SK-N-SH (cell line): Measurements from ENCODE around the gene ETFA. TPM values are rescaled to one million over a fixed set of nuclear protein-coding genes. Genes with fewer than 3 reads are reported as not detected.

Experiments used
- CTCF ChIA-PET: fragments of 300-600, 350-600 bp; formaldehyde crosslinking; extraction: SDS; loops from one replicate; lab custom pipeline; 2021; lab: Yijun Ruan, JAX
- POLR2A ChIA-PET: fragments of 350-600 bp; sonication (Branson Sonifier 250); formaldehyde crosslinking; extraction: SDS; loops from one replicate; lab custom pipeline; 2020; ENCODE audit warnings: antibody characterized with exemption, inconsistent platforms; lab: Yijun Ruan, JAX
- DNase-seq: peaks from one replicate; pipeline ENCODE4 v3.0.0; 2012
- H2AFZ ChIP-seq: fragments of 200-600 bp; sonication (generic); 2 replicates; pipeline ENCODE4 v1.8.1; 2016; ENCODE audit warnings: antibody characterized with exemption, mild to moderate bottlenecking, low read depth
- H3F3A ChIP-seq: fragments of 200-600 bp; sonication (generic); replicated peaks from 2 replicates; pipeline ENCODE3; 2016; ENCODE audit warnings: antibody characterized with exemption, mild to moderate bottlenecking; ENCODE audit not compliant: insufficient read depth
- H3K27ac ChIP-seq, 2 experiments: fragments of 200-500 bp in 1 of 2; fragments of 200-600 bp in 1 of 2; sonication (Bioruptor generic) in 1 of 2; sonication (generic), shearing (Covaris generic) in 1 of 2; 2 replicates each; pipeline versions ENCODE4 v1.5.1 to v1.6.1; 2014 to 2016; ENCODE audit warnings: low read depth in 2 of 2, inconsistent platforms in 1 of 2, low read length in 1 of 2, mild to moderate bottlenecking in 1 of 2, mixed read lengths in 1 of 2
- H3K27me3 ChIP-seq: fragments of 200-600 bp; sonication (generic), shearing (Covaris generic); 2 replicates; pipeline ENCODE4 v1.6.1; 2016; ENCODE audit warnings: mixed run types; ENCODE audit not compliant: insufficient read depth
- H3K36me3 ChIP-seq, 2 experiments: fragments of 200-500 bp in 1 of 2; fragments of 200-600 bp in 1 of 2; sonication (Bioruptor generic) in 1 of 2; sonication (generic) in 1 of 2; replicated peaks in 1 of 2; 2 replicates each; pipeline versions ENCODE3 to v1.5.1; 2014 to 2016; ENCODE audit warnings: low read length in 1 of 2, mild to moderate bottlenecking in 1 of 2; ENCODE audit not compliant: insufficient read depth in 2 of 2, control insufficient read depth in 1 of 2
- H3K4me1 ChIP-seq, 2 experiments: fragments of 200-500 bp in 1 of 2; fragments of 200-600 bp in 1 of 2; sonication (Bioruptor generic) in 1 of 2; sonication (generic), shearing (Covaris generic) in 1 of 2; 2 replicates each; pipeline versions ENCODE4 v1.5.1 to v1.6.1; 2014 to 2016; ENCODE audit warnings: low read depth in 1 of 2, low read length in 1 of 2, mixed run types in 1 of 2; ENCODE audit not compliant: insufficient read depth in 2 of 2, control insufficient read depth in 1 of 2
- H3K4me2 ChIP-seq: fragments of 200-600 bp; sonication (generic), shearing (Covaris generic); 2 replicates; pipeline ENCODE4 v1.6.1; 2017; ENCODE audit warnings: mixed run types
- H3K4me3 ChIP-seq, 2 experiments: fragments of 200-500 bp in 1 of 2; fragments of 200-600 bp in 1 of 2; sonication (Bioruptor generic) in 1 of 2; sonication (generic), shearing (Covaris generic) in 1 of 2; 2 replicates each; pipeline versions ENCODE4 v1.5.1 to v1.8.1; 2014 to 2016; ENCODE audit warnings: low read depth in 2 of 2, inconsistent platforms in 1 of 2, low read length in 1 of 2, mild to moderate bottlenecking in 1 of 2, mixed read lengths in 1 of 2, moderate library complexity in 1 of 2
- H3K79me2 ChIP-seq: fragments of 200-600 bp; sonication (generic); 2 replicates; pipeline ENCODE4 v1.8.1; 2017; ENCODE audit warnings: mild to moderate bottlenecking; ENCODE audit not compliant: insufficient read depth
- H3K9ac ChIP-seq: fragments of 200-600 bp; sonication (generic); 2 replicates; pipeline ENCODE4 v1.6.1; 2017; ENCODE audit warnings: mixed run types
- H3K9me2 ChIP-seq: fragments of 200-600 bp; sonication (generic); 2 replicates; pipeline ENCODE4 v1.6.1; 2017; ENCODE audit warnings: mixed run types
- H3K9me3 ChIP-seq: fragments of 200-600 bp; sonication (generic); 2 replicates; pipeline ENCODE4 v1.6.1; 2017; ENCODE audit warnings: mixed run types, mild to moderate bottlenecking, moderate library complexity
- H4K20me1 ChIP-seq: fragments of 200-600 bp; sonication (generic); 2 replicates; pipeline ENCODE4 v1.6.1; 2017; ENCODE audit warnings: mild to moderate bottlenecking, mixed run types; ENCODE audit not compliant: insufficient read depth
- CHD2 ChIP-seq: fragments of 150-350 bp; IDR thresholded peaks from 2 replicates; pipeline ENCODE4 v1.6.1; 2018; ENCODE audit warnings: low read length; ENCODE audit not compliant: partially characterized antibody
- GATA2 ChIP-seq: sonication (generic); formaldehyde crosslinking; IDR thresholded peaks from 2 replicates; pipeline ENCODE4 v1.5.0; 2020; ENCODE audit warnings: mild to moderate bottlenecking, missing genetic modification reagents
- NFIC ChIP-seq: IDR thresholded peaks from 2 replicates; pipeline ENCODE4 v1.4.0; 2012; ENCODE audit warnings: borderline replicate concordance
- RCOR1 ChIP-seq: fragments of 150-350 bp; IDR thresholded peaks from 2 replicates; pipeline ENCODE4 v1.6.1; 2017; ENCODE audit warnings: antibody characterized with exemption, low read length
- TAF1 ChIP-seq: IDR thresholded peaks from 2 replicates; pipeline ENCODE4 v1.6.1; 2012; ENCODE audit warnings: low read depth, mild to moderate bottlenecking, low read length, moderate library complexity, borderline replicate concordance
- TEAD4 ChIP-seq: IDR thresholded peaks from 2 replicates; pipeline ENCODE4 v1.4.0; 2012; ENCODE audit warnings: mild to moderate bottlenecking, borderline replicate concordance; ENCODE audit not compliant: insufficient read depth
- YY1 ChIP-seq: IDR thresholded peaks from 2 replicates; pipeline ENCODE4 v1.4.0; 2012; ENCODE audit warnings: low read depth, mild to moderate bottlenecking
- WGBS: methylation state at CpG from one replicate; pipeline ENCODE4 v1.1.6; 2017; ENCODE audit warnings: low lambda C conversion rate; 5-methylcytosine and 5-hydroxymethylcytosine counted together
- polyA plus RNA-seq, 3 experiments: library from polyadenylated mRNA; depleted of rRNA; stranded (reverse); fragments of >200 nt; gene quantifications; 2 replicates each; pipeline ENCODE4 v1.2.3, GENCODE V29; 2012
- TF ChIP-seq, protein P1 (sequence below): IDR thresholded peaks from 2 replicates; pipeline ENCODE4 v1.4.0; 2012; ENCODE audit warnings: low read depth, borderline replicate concordance
- TF ChIP-seq, protein P2 (sequence below): IDR thresholded peaks from 2 replicates; pipeline ENCODE4 v1.6.1; 2012; ENCODE audit warnings: mild to moderate bottlenecking, low read depth, low read length, moderate library complexity
- TF ChIP-seq, protein P3 (sequence below): fragments of 150-350 bp; IDR thresholded peaks from 2 replicates; pipeline ENCODE4 v1.6.1; 2017; ENCODE audit warnings: antibody characterized with exemption, low read length, low read depth, borderline replicate concordance
- TF ChIP-seq, protein P4 (sequence below): IDR thresholded peaks from 2 replicates; pipeline ENCODE4; 2012

ETFA gene
- polyA plus RNA-seq, 1 of the 3 experiments (the other 2 are of a cell fraction): 122 TPM

DNA sequence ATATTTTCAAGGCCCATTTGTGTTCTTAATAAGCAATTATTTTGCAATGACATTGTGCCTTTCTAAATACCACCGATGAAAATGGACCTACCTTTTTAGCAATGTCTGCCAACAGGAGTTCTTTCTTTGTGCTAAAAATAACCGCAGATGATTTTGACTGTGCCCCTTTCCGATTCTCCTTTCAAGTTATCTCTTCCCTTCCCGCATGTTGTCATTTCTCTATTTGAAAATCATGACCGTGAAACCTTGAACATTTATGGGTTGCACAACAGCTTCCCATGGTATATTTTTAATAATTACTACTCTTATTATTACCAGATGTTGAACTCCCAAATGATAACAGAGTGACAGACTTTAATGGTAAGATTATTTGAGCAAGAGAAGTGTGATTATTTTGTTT lies 10.3 kb upstream of the ETFA start:
- Histone ChIP-seq H3K4me2 (no peak overlapping the region), H4K20me1 (no peaks in the 10 kb centered on the region), H3K79me2 (no peaks in the 10 kb centered on the region), H3K4me1 (no peaks in the 10 kb centered on the region; a peak in 1 of 4 replicates), H3F3A (peaks cover 5% of the 10 kb centered on the region), H3K36me3 (no peaks in the 10 kb centered on the region), H2AFZ (no peak overlapping the region), H3K9me2 (no peaks in the 10 kb centered on the region), H3K27ac (no peak overlapping the region), H3K9ac (no peak overlapping the region), H3K9me3 (no peaks in the 10 kb centered on the region), H3K4me3 (no peak overlapping the region), H3K27me3 (no peaks in the 10 kb centered on the region)
- ChIA-PET POLR2A (no interaction called here), CTCF (interaction anchor here (1.3 kb wide), 1 partner anchor 12 kb away, joined by 3 read pairs; no protein-coding TSS in a partner anchor)
- TF ChIP-seq, protein P1, sequence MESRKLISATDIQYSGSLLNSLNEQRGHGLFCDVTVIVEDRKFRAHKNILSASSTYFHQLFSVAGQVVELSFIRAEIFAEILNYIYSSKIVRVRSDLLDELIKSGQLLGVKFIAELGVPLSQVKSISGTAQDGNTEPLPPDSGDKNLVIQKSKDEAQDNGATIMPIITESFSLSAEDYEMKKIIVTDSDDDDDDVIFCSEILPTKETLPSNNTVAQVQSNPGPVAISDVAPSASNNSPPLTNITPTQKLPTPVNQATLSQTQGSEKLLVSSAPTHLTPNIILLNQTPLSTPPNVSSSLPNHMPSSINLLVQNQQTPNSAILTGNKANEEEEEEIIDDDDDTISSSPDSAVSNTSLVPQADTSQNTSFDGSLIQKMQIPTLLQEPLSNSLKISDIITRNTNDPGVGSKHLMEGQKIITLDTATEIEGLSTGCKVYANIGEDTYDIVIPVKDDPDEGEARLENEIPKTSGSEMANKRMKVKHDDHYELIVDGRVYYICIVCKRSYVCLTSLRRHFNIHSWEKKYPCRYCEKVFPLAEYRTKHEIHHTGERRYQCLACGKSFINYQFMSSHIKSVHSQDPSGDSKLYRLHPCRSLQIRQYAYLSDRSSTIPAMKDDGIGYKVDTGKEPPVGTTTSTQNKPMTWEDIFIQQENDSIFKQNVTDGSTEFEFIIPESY: no peak
- TF ChIP-seq YY1: no peak
- no peak for TF ChIP-seq CHD2
- no peak for TF ChIP-seq TEAD4
- no peak for TF ChIP-seq TAF1
- TF ChIP-seq GATA2 (CRISPR knock-in tag): no peak
- TF ChIP-seq, protein P2, sequence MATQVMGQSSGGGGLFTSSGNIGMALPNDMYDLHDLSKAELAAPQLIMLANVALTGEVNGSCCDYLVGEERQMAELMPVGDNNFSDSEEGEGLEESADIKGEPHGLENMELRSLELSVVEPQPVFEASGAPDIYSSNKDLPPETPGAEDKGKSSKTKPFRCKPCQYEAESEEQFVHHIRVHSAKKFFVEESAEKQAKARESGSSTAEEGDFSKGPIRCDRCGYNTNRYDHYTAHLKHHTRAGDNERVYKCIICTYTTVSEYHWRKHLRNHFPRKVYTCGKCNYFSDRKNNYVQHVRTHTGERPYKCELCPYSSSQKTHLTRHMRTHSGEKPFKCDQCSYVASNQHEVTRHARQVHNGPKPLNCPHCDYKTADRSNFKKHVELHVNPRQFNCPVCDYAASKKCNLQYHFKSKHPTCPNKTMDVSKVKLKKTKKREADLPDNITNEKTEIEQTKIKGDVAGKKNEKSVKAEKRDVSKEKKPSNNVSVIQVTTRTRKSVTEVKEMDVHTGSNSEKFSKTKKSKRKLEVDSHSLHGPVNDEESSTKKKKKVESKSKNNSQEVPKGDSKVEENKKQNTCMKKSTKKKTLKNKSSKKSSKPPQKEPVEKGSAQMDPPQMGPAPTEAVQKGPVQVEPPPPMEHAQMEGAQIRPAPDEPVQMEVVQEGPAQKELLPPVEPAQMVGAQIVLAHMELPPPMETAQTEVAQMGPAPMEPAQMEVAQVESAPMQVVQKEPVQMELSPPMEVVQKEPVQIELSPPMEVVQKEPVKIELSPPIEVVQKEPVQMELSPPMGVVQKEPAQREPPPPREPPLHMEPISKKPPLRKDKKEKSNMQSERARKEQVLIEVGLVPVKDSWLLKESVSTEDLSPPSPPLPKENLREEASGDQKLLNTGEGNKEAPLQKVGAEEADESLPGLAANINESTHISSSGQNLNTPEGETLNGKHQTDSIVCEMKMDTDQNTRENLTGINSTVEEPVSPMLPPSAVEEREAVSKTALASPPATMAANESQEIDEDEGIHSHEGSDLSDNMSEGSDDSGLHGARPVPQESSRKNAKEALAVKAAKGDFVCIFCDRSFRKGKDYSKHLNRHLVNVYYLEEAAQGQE: no peak
- DNase-seq: no peak
- WGBS: 95% methylated on average over 5 of the region's 5 CpGs

DNA sequence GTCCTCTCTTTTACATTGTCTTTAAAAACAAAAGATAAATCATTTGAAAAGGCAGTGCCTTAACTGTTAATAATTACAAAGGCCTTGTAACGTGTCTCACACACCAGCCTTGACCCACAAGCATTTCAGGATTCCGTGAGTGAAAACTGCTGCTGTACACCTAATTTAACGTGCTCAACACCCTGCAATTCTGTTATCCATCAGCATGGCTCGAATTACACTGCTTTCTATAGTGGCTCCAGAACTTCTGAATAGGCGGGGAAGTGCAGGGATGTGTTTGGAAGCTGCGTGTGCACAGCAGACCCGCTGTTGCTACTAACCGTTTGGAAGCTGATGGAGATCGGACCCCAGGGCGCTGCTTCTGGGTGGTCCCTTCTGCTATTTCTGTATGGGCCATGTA lies 9.9 kb upstream of the ETFA start:
- Histone ChIP-seq H3K9ac (no peak overlapping the region), H3K27me3 (no peaks in the 10 kb centered on the region), H3K79me2 (no peaks in the 10 kb centered on the region), H3K4me1 (no peaks in the 10 kb centered on the region; a peak in 1 of 4 replicates), H3K36me3 (no peaks in the 10 kb centered on the region), H4K20me1 (no peaks in the 10 kb centered on the region), H3K9me3 (no peaks in the 10 kb centered on the region), H3F3A (peaks cover 5% of the 10 kb centered on the region), H3K27ac (no peak overlapping the region), H3K4me3 (no peak overlapping the region), H3K4me2 (no peak overlapping the region), H2AFZ (no peak overlapping the region), H3K9me2 (no peaks in the 10 kb centered on the region)
- WGBS: 84% methylated on average over 10 of the region's 10 CpGs
- ChIA-PET POLR2A (no interaction called here), CTCF (interaction anchor here (1.3 kb wide), 1 partner anchor 12 kb away, joined by 3 read pairs; no protein-coding TSS in a partner anchor)
- TF ChIP-seq RCOR1 (no peak), NFIC (no peak), YY1 (no peak), CHD2 (no peak)
- TF ChIP-seq, protein P3, sequence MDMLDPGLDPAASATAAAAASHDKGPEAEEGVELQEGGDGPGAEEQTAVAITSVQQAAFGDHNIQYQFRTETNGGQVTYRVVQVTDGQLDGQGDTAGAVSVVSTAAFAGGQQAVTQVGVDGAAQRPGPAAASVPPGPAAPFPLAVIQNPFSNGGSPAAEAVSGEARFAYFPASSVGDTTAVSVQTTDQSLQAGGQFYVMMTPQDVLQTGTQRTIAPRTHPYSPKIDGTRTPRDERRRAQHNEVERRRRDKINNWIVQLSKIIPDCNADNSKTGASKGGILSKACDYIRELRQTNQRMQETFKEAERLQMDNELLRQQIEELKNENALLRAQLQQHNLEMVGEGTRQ: no peak
- TF ChIP-seq, protein P4, sequence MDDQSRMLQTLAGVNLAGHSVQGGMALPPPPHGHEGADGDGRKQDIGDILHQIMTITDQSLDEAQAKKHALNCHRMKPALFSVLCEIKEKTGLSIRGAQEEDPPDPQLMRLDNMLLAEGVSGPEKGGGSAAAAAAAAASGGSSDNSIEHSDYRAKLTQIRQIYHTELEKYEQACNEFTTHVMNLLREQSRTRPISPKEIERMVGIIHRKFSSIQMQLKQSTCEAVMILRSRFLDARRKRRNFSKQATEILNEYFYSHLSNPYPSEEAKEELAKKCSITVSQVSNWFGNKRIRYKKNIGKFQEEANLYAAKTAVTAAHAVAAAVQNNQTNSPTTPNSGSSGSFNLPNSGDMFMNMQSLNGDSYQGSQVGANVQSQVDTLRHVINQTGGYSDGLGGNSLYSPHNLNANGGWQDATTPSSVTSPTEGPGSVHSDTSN: no peak
- DNase-seq: no peak
